ENCODE data around the gene CDNF. TPM values are rescaled to one million over a fixed set of nuclear protein-coding genes. Genes with fewer than 3 reads are reported as not detected.

Gene CDNF
- total RNA-seq = 1.1 and 1.5 TPM in 2 replicates
- long read RNA-seq, partial matches to known transcripts = 0 of 1 reads
- long read RNA-seq, other reads (novel, unspliced or antisense) = 1 of 1 reads

GRCh38 chr10:14837757-14838581, at the start of gene CDNF, which contains the start of the genes HSPA14 and MSANTD7:
Gene CDNF, minus strand, starts transcription at chr10:14838037. Its CDS starts 91 bp downstream, at chr10:14837946.
Gene HSPA14, plus strand, starts transcription at chr10:14838306. Its CDS starts 97 bp downstream, at chr10:14838403.
Gene MSANTD7, plus strand, starts transcription at chr10:14838306. Its CDS starts 3,979 bp downstream, at chr10:14842285.
- Mint-ChIP-seq H3K9me3 (no peaks in the 10 kb centered on the region), H3K36me3 (ENCODE audit: low read depth) (peaks cover 7% of the 10 kb centered on the region), H3K4me3 (peak within 1 kb of the TSS; percentile 92), H3K27ac (ENCODE audit: unreplicated experiment) (peak within 1 kb of the TSS; percentile 98), H3K27me3 (ENCODE audit: low read depth) (no peaks in the 10 kb centered on the region), H3K4me1 (peaks cover 30% of the 10 kb centered on the region)
- TF ChIP-seq CTCF (conservative IDR thresholded peaks at IDR 0.05) = no peak
- DNase-seq (ENCODE audit: low read depth, low spot score) = peak; percentile 99

GRCh38 chr10:14884082-14884481, 46.2 kb upstream of the CDNF start:
- H3K36me3 Mint-ChIP-seq (ENCODE audit: low read depth) = peaks cover 10% of the 10 kb centered on the region
- peaks cover 21% of the 10 kb centered on the region for H3K4me1 Mint-ChIP-seq
- H3K27ac Mint-ChIP-seq (ENCODE audit: unreplicated experiment) = no peak overlapping the region
- H3K27me3 Mint-ChIP-seq (ENCODE audit: low read depth) = no peaks in the 10 kb centered on the region
- DNase-seq (ENCODE audit: low read depth, low spot score) = no peak
- TF ChIP-seq CTCF (conservative IDR thresholded peaks at IDR 0.05) = no peak
- no peak overlapping the region for H3K4me3 Mint-ChIP-seq
- H3K9me3 Mint-ChIP-seq = no peaks in the 10 kb centered on the region

GRCh38 chr10:14880229-14880628, 42.4 kb upstream of the CDNF start:
- Mint-ChIP-seq H3K27ac (ENCODE audit: unreplicated experiment) (peak overlapping the region; percentile 99), H3K9me3 (no peaks in the 10 kb centered on the region), H3K4me3 (peak overlapping the region; percentile 98), H3K27me3 (ENCODE audit: low read depth) (no peaks in the 10 kb centered on the region), H3K4me1 (peaks cover 37% of the 10 kb centered on the region), H3K36me3 (ENCODE audit: low read depth) (peaks cover 10% of the 10 kb centered on the region)
- DNase-seq (ENCODE audit: low read depth, low spot score) = no peak
- no peak for TF ChIP-seq CTCF (conservative IDR thresholded peaks at IDR 0.05)

- Mint-ChIP-seq H3K27me3 (ENCODE audit: low read depth) (no peaks in the 10 kb centered on the region), H3K27ac (ENCODE audit: unreplicated experiment) (peak overlapping the region; percentile 99), H3K4me3 (peak overlapping the region; percentile 98), H3K36me3 (ENCODE audit: low read depth) (peaks cover 10% of the 10 kb centered on the region), H3K9me3 (no peaks in the 10 kb centered on the region), H3K4me1 (peaks cover 37% of the 10 kb centered on the region)
- TF ChIP-seq CTCF (conservative IDR thresholded peaks at IDR 0.05) = no peak
- no peak for DNase-seq (ENCODE audit: low read depth, low spot score)
These were observed 42.0 kb upstream of the CDNF start for GRCh38 chr10:14879928-14880193.

- Mint-ChIP-seq H3K4me1 (peaks cover 37% of the 10 kb centered on the region), H3K4me3 (peak overlapping the region; percentile 98), H3K36me3 (ENCODE audit: low read depth) (peaks cover 10% of the 10 kb centered on the region), H3K27ac (ENCODE audit: unreplicated experiment) (peak overlapping the region; percentile 99), H3K27me3 (ENCODE audit: low read depth) (no peaks in the 10 kb centered on the region), H3K9me3 (no peaks in the 10 kb centered on the region)
- DNase-seq (ENCODE audit: low read depth, low spot score) = peak; percentile 10
- TF ChIP-seq CTCF (conservative IDR thresholded peaks at IDR 0.05) = no peak
These were observed 41.5 kb upstream of the CDNF start for GRCh38 chr10:14879124-14879927.

Measured in neural crest cell (in vitro differentiated cells).